ENCODE results near the gene ZNF511.

ZNF511 gene

GRCh38 chr10:133353988-133354605, 45.4 kb downstream of the ZNF511 start:
- no peak for DNase-seq (ENCODE audit: low spot score)

DNA sequence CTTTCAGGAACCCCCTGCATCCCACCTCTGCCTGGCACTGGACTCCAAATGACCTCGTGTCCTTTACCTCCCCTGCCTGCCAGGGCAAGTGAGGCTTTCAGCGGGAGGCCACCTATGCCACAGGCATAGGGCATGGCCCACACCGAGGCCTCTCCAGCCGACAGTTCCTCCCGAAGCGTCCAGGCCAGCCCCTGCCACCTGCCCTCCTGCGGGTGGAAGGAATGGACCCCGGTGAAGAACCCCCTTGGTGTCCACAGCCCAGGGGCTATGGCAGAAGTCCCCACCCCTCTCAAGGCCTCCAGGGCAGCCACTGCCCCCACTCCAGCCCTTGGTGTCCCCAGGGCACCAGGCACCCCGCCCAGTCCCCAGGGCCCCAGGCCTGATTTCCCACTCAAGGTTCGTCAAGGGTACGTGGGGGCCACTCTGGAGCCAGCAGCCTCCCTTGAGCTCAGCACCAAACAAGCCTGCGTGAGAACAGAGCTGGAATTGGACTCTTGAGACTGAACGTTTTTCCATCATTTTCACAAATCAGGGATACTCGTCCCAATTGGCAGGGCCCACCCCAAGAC, 46.0 kb downstream of the ZNF511 start:
- DNase-seq (ENCODE audit: low spot score), result no peak

DNA sequence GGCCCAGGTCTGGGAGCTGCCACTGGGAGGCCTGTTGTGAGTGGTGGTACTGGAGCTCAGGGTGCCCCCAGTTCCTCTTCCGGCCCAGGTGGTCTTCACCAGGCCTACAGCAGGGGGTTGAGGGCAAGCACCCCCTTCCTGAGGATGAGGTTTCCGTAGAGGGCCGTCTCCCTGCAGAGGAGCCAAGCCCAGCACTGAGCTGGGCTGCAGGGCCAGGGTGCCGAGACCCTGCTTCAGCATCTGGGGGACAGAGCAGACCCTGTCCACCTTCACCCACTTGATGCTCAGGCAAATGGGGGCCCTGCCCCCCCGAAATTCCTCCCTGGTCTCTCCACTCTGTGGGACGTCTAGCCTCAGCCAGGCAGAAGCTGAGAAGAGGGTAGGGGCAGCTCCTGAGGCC, 46.6 kb downstream of the ZNF511 start:
- DNase-seq (ENCODE audit: low spot score), result no peak

DNA sequence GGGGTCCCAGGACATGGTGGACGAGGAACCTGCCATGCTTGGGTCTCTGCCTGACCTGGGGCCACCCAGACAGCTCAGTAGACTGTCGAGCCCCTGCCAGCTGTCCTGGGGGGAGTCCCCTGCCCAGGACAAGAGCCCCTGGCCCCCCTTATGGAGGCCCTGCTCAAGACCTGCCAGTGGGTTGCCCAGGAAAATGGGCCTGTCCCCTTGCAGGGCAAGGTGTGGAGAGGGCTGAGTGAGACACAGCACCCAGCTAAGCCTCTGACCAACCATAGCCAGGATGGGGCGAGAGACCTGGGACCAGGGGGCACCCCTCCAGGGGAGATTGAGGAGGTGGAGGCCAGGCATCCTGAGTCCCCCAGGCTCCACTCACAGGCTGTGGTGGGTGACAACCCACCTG, 47.3 kb downstream of the ZNF511 start:
- DNase-seq (ENCODE audit: low spot score), result no peak

GRCh38 chr10:133356549-133357284, 48.0 kb downstream of the ZNF511 start:
- DNase-seq (ENCODE audit: low spot score), result no peak

DNA sequence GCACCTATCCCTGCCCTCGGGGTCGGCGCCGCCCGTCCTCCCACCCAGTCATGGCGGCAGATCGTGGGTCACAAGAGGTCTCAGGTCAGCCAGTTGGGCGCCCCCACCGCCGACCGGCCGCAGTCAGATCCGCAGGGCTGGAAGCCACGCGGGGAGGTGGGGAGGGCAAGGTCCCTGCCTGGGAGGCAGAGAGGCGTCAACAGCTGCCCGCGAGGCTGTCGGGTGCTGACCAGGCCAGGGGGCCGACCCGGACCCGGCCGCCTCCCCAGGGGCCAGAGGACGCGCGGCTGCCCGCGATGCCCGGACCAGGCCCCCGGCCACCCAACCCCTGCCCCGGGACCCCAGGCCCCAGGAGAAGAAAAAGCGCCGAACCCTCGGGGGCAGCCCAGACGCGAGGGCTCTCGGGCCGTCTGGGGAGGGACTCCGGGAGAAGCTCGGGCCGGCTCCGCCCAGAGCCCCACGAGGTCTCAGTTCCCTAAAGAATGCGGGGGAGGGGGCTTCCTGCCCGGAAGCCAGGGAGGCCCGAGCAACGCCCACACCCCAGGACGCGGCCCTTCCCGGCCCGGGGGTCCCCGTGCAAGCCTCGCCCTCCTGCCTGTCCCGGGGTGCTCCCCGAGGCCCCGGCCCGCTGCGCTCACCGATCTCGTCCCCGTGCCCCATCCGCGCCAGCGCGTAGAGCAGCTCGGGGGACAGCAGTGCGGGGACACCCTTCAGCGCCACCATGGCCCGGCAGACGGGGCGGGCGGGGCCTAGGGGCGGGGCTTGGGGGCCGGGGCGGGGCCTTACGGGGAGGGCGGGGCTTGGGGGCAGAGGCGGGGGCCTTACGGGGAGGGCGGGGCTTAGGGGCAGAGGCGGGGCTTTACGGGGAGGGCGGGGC, 48.8 kb downstream of the ZNF511 start, which contains the start of gene FUOM:
TSS of gene FUOM (minus strand) at position 735 of the 877 bp plus-strand sequence. CDS start at position 723, 12 bp downstream.
- DNase-seq (ENCODE audit: low spot score), result peak; percentile 85

DNA sequence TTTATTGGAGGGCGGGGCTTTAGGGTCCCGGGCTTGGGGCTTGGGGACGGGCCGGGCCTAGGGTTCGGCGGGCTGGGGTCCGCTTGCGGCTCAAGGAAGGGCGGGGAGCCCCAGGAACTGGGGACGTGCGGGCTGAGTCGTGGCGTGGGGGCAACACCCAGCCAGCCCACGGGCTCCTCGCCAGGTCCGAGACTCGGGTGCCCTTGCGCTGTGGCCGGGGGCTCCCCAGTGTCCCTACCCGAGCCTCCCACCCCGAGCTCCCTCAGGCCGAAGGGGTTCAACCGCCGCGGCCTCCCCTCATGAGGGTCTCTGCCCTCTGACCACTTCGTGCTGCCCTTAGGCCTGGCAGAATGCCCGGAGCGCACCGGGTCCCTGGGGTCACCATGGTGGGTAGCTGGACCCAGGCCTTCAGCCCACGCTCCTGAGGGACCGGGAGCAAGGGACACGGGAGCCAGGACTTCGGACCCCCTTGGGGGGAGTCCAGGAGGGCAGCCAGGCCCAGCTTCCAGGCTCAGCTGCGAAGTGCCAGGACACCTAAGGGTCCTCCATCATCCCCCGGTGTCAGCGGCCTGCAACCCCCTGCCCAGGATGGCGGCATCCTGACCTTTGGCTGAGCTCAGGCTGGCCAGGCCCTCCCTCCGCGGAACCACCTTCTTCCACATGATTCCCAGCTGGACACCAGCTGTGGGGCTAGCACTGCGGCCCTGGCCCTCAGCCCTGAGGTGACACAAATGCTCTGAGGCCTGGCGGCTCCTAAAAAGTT, 49.6 kb downstream of the ZNF511 start:
- no peak for DNase-seq (ENCODE audit: low spot score)

DNA sequence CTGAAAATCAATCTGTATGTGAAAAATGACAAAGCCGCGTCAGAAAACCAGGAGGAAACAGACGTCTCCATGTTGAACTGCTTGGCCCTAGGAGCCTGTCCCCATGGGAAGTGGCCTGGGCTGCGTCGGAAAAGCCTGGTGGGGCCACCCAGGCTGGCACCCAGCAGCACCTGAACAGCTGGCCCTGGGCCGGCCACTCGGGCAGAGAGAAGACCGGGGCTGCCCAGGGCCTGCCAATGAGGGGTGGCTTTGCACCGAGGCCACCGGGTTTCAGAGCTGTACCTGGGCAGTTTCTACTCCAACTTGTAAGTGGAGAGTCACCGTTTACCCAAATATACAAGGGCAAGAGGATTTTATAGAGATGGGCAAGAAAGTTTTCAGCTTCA, 50.2 kb downstream of the ZNF511 start:
- DNase-seq (ENCODE audit: low spot score), result no peak

DNA sequence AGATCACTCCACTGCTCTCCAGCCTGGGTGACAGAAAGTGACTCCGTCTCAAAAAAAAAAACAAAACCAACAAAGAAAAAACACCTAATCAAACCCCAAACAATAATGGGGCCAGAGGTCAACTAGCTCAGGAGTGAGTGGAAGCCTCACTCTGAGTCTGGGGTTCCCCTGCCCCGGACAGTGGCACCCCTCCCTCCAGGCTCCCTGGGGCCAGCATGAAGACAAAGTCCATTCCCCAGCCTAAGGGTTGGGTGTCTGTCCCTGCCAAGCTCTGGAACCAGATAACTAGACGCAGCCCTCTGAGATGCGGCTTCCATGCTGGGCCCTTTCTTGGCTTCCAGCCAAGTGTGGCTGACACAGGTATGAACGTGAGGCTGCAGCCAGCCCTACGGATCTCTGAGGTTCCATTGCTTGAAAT, 50.8 kb downstream of the ZNF511 start:
- DNase-seq (ENCODE audit: low spot score), result no peak

- DNase-seq (ENCODE audit: low spot score), result no peak
Observed at GRCh38 chr10:133359972-133360610, 51.4 kb downstream of the ZNF511 start.

GRCh38 chr10:133361227-133361626, 52.5 kb downstream of the ZNF511 start:
- no peak for DNase-seq (ENCODE audit: low spot score)

DNA sequence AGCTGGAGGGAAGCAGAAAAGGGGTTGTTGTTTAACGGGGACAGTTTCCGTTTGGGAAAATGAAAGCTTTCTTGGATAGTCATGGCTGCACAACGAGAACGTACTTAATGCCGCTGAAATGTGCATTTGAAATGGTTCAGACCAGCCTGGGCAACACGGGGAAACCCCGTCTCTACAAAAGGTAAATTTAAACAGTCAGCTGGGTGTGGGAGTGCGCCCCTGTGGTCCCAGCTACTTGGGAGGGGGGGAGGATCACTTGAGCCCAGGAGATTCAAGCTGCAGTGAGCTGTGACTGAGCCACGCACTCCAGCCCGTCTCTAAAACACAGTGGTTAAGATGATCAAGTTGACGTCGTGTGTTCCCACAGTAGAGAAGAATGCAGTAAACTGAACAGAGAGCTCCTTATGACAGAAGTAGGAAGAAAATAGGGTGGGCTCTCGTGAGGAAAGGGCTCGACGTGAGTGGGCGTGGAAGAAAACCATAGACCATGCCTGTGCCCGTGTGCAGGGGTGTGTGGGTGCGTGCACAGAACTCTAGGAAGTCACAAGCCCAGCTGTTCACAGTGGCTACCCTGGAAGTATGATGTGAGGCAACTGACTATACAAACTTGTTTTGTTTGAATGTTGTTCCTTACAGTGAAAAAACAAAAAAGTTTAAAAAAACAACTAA, 53.2 kb downstream of the ZNF511 start:
- DNase-seq (ENCODE audit: low spot score), result no peak

Data from hepatic stellate cell (primary cell).